Endothelial cell of umbilical vein (primary cell): ENCODE data around the gene THSD7A. TPM values are rescaled to one million over a fixed set of nuclear protein-coding genes. Genes with fewer than 3 reads are reported as not detected.

Experiments used
- BruUV-seq: library from RNA; stranded (reverse); fragments of 400-500 nt; replicated peaks from 2 replicates; lab custom pipeline; 2021; lab: Mats Ljungman, UMichigan
- CTCF ChIA-PET: fragments of 300-600, 350-600 bp; sonication (Branson Sonifier 250); formaldehyde crosslinking; loops from one replicate; lab custom pipeline; 2021; ENCODE audit warnings: antibody characterized with exemption, inconsistent platforms; lab: Charles Lee
- POLR2A ChIA-PET: fragments of 300-600, 350-600 bp; sonication (Branson Sonifier 250); formaldehyde crosslinking; loops from one replicate; lab custom pipeline; 2021; ENCODE audit warnings: antibody characterized with exemption, inconsistent platforms; lab: Charles Lee
- DNase-seq: peaks from one replicate; pipeline ENCODE4 v3.0.0-alpha.2; 2011; ENCODE audit warnings: low read depth, low spot score
- FAIRE-seq: peaks from 2 replicates; lab custom pipeline; 2011; peaks lifted over from hg19 to GRCh38; lab: Jason Lieb, UNC
- H2AFZ ChIP-seq: 2 replicates; pipeline ENCODE4 v1.6.0; 2012; ENCODE audit warnings: low read depth, low read length, control low read depth, inconsistent platforms
- H3K27ac ChIP-seq: 2 replicates; pipeline ENCODE4 v1.5.1; 2011; ENCODE audit warnings: low read depth, mild to moderate bottlenecking, control low read depth, low read length, moderate library complexity; ENCODE audit not compliant: insufficient read depth
- H3K27me3 ChIP-seq, 2 experiments: 2 replicates each; pipeline versions ENCODE4 v1.6.0 to v1.6.1; 2011; ENCODE audit warnings: low read length in 2 of 2, mixed read lengths in 1 of 2; ENCODE audit not compliant: control insufficient read depth in 2 of 2, insufficient read depth in 2 of 2
- H3K36me3 ChIP-seq, 2 experiments: 2 replicates in 1 of 2; 3 replicates in 1 of 2; pipeline ENCODE4 v1.5.1; 2011; ENCODE audit warnings: low read length in 2 of 2, mild to moderate bottlenecking in 1 of 2, moderate library complexity in 1 of 2; ENCODE audit not compliant: control insufficient read depth in 2 of 2, insufficient read depth in 2 of 2; ENCODE audit errors: extremely low read depth in 1 of 2
- H3K4me1 ChIP-seq: 3 replicates; pipeline ENCODE4 v1.5.1; 2011; ENCODE audit warnings: mild to moderate bottlenecking, low read length; ENCODE audit not compliant: control insufficient read depth, insufficient read depth; ENCODE audit errors: extremely low read depth
- H3K4me2 ChIP-seq: 2 replicates; pipeline ENCODE4 v1.6.1; 2011; ENCODE audit warnings: low read length, control low read depth, mixed read lengths; ENCODE audit not compliant: insufficient read depth
- H3K4me3 ChIP-seq, 3 experiments: fragments of 200-600 bp in 1 of 3; sonication (generic), shearing (Covaris generic) in 1 of 3; replicated peaks in 1 of 3; 2 replicates each; pipeline ENCODE4 v1.5.1; 2011 to 2016; ENCODE audit warnings: control low read depth in 3 of 3, low read length in 3 of 3, mild to moderate bottlenecking in 2 of 3, inconsistent platforms in 1 of 3, low read depth in 1 of 3, moderate library complexity in 1 of 3; ENCODE audit not compliant: insufficient read depth in 1 of 3
- H3K79me2 ChIP-seq: 2 replicates; pipeline ENCODE4 v1.6.0; 2012; ENCODE audit warnings: low read length, inconsistent platforms; ENCODE audit not compliant: control insufficient read depth, insufficient read depth
- H3K9ac ChIP-seq: replicated peaks from 2 replicates; pipeline ENCODE3; 2011; ENCODE audit warnings: low read length, control low read depth; ENCODE audit not compliant: insufficient read depth; ENCODE audit errors: extremely low read depth
- H3K9me1 ChIP-seq: replicated peaks from 3 replicates; pipeline ENCODE4 v1.6.0; 2011; ENCODE audit warnings: mild to moderate bottlenecking, low read length; ENCODE audit not compliant: control insufficient read depth, insufficient read depth; ENCODE audit errors: extremely low read depth
- H3K9me3 ChIP-seq: replicated peaks from 2 replicates; pipeline ENCODE4 v1.5.1; 2012; ENCODE audit warnings: low read length, inconsistent platforms; ENCODE audit not compliant: control insufficient read depth, insufficient read depth
- H4K20me1 ChIP-seq: replicated peaks from 2 replicates; pipeline ENCODE3; 2011; ENCODE audit warnings: mild to moderate bottlenecking, low read length; ENCODE audit not compliant: control insufficient read depth, insufficient read depth; ENCODE audit errors: extremely low read depth
- CTCF ChIP-seq, 2 donors: IDR thresholded peaks; 1 replicate in 1 of 2; 2 replicates in 1 of 2; pipeline ENCODE4 v1.5.1; 2011; ENCODE audit warnings: low read length in 2 of 2, mild to moderate bottlenecking in 2 of 2, moderate library complexity in 2 of 2, control low read depth in 1 of 2, inconsistent platforms in 1 of 2, low read depth in 1 of 2; ENCODE audit not compliant: insufficient read depth in 1 of 2; ENCODE audit errors: extremely low read depth in 1 of 2
- EZH2 ChIP-seq: IDR thresholded peaks from 2 replicates; pipeline ENCODE4 v1.6.1; 2012; ENCODE audit warnings: borderline replicate concordance, low read depth, mild to moderate bottlenecking, moderate library complexity, low read length, inconsistent platforms; ENCODE audit not compliant: severe bottlenecking
- FOS ChIP-seq: IDR thresholded peaks from 2 replicates; pipeline ENCODE4 v1.6.1; 2011; ENCODE audit warnings: mild to moderate bottlenecking, low read length, moderate library complexity, borderline replicate concordance; ENCODE audit not compliant: insufficient read depth
- GATA2 ChIP-seq: IDR thresholded peaks from 2 replicates; pipeline ENCODE4 v1.7.0; 2011; ENCODE audit warnings: low read depth, mild to moderate bottlenecking, moderate library complexity, mixed read lengths, low read length; ENCODE audit not compliant: insufficient read length, insufficient read depth
- JUN ChIP-seq: IDR thresholded peaks from 2 replicates; pipeline ENCODE4 v1.6.1; 2011; ENCODE audit warnings: borderline replicate concordance, low read depth; ENCODE audit not compliant: insufficient read length, insufficient read depth
- MAX ChIP-seq: IDR thresholded peaks from 2 replicates; pipeline ENCODE4 v1.6.1; 2011; ENCODE audit not compliant: insufficient read depth, insufficient read length
- MYC ChIP-seq: IDR thresholded peaks from one replicate; pipeline ENCODE4 v1.6.1; 2011; ENCODE audit warnings: mild to moderate bottlenecking, low read depth, low read length
- POLR2A ChIP-seq: IDR thresholded peaks from 2 replicates; pipeline ENCODE4 v1.6.1; 2012; ENCODE audit warnings: low read depth, mild to moderate bottlenecking, control low read depth, low read length
- POLR2AphosphoS5 ChIP-seq: IDR thresholded peaks from 2 replicates; pipeline ENCODE4 v1.6.1; 2012; ENCODE audit warnings: low read depth, mild to moderate bottlenecking, control low read depth, low read length, moderate library complexity; ENCODE audit not compliant: insufficient read depth
- dilution Hi-C: fragments of 300-500 bp; cut with MboI; formaldehyde crosslinking; loops from one replicate; pipeline ENCODE4 v1.15.0; 2019; ENCODE audit warnings: low sequenced_read_pairs; ENCODE audit not compliant: extremely low pct_ligation_motif_present
- intact Hi-C: fragments of 100-400 bp; cut with micrococcal nuclease; formaldehyde crosslinking; loops from one replicate; pipeline ENCODE4 v1.10.0; 2022
- polyA plus RNA-seq, 4 experiments: library from polyadenylated mRNA; depleted of rRNA in 3 of 4; stranded (reverse) in 3 of 4; unstranded in 1 of 4; fragments of >200 nt; gene quantifications; 2 replicates each; pipeline versions ENCODE4 v1.2.1 to v1.2.3, GENCODE V29; 2011 to 2012; ENCODE audit warnings: missing spikeins in 1 of 4
- total RNA-seq: library from RNA; stranded (reverse); gene quantifications from 2 replicates; pipeline ENCODE4 v1.2.3, GENCODE V29; 2021

The THSD7A gene
- total and polyA plus RNA-seq, 2 donors (not counting 3 experiments of a cell fraction or from before 2014, with no cell fraction given): 3.3 to 12.7 TPM

- intact Hi-C loops: no loop called here
- H3K4me3 ChIP-seq: no peak overlapping the region
- H3K27ac ChIP-seq: no peak overlapping the region
- no peaks in the 10 kb centered on the region for H3K79me2 ChIP-seq
- dilution Hi-C loops: no loop called here
- no peaks in the 10 kb centered on the region for H3K27me3 ChIP-seq
- FAIRE-seq (no peak), DNase-seq (no peak)
- H3K9ac ChIP-seq: no peak overlapping the region
- no peak for TF ChIP-seq JUN
- TF ChIP-seq CTCF (IDR thresholded peaks at IDR 0.05; ENCODE audit: extremely low read depth in 1 of 2, insufficient read depth in 1 of 2, low read depth in 1 of 2, low read length in 2 of 2): no peak
- no peak for TF ChIP-seq MYC
- TF ChIP-seq POLR2AphosphoS5: no peak
- TF ChIP-seq FOS: no peak
- no peak for TF ChIP-seq POLR2A
- TF ChIP-seq MAX: no peak
- TF ChIP-seq EZH2: no peak
- no peak for TF ChIP-seq GATA2
- no peaks in the 10 kb centered on the region for H3K9me1 ChIP-seq
- H3K4me1 ChIP-seq: no peaks in the 10 kb centered on the region
- BruUV-seq: no TSS peak
- H3K36me3 ChIP-seq: no peaks in the 10 kb centered on the region
- no peak overlapping the region for H2AFZ ChIP-seq
- ChIA-PET CTCF (no interaction called here), POLR2A (no interaction called here)
- H3K9me3 ChIP-seq: no peaks in the 10 kb centered on the region
- no peaks in the 10 kb centered on the region for H4K20me1 ChIP-seq
- no peak overlapping the region for H3K4me2 ChIP-seq
Measured at GRCh38 chr7:11403781-11404180, 428.2 kb downstream of the THSD7A start.
